Measurements from ENCODE around the gene SYNRG.
"Not testable (repeated sequence)": the region's sequence is repeated elsewhere in the genome, so short reads cannot be mapped to it uniquely, and the experiment has no call there.

GRCh38 chr17:37616430-37616829 is 7.2 kb upstream of the SYNRG start:
- TF ChIP-seq NFRKB (IDR thresholded peaks at IDR 0.05); BHLHE40 (IDR thresholded peaks at IDR 0.05; ENCODE audit: borderline replicate concordance); FOXM1 (IDR thresholded peaks at IDR 0.05; ENCODE audit: borderline replicate concordance); SP1 (IDR thresholded peaks at IDR 0.05); FOXK2 (IDR thresholded peaks at IDR 0.05); PKNOX1 (IDR thresholded peaks at IDR 0.05); ELF4 (IDR thresholded peaks at IDR 0.05); FOXA1 (IDR thresholded peaks at IDR 0.05); ARNT (IDR thresholded peaks at IDR 0.05); TARDBP (IDR thresholded peaks at IDR 0.05); SUZ12 (IDR thresholded peaks at IDR 0.05): not testable (repeated sequence)

Data from HEK293T (cell line).